HT-29 (cell line): ENCODE measurements around the gene ST6GALNAC3. TPM values are rescaled to one million over a fixed set of nuclear protein-coding genes. Genes with fewer than 3 reads are reported as not detected.

Source experiments
- DNase-seq: peaks from one replicate; pipeline ENCODE4 v3.0.0-alpha.2; 2015; ENCODE audit warnings: low spot score
- total RNA-seq: library from RNA; depleted of rRNA; stranded (reverse); fragments of >200 nt; shearing (Covaris generic); gene quantifications from 2 replicates; pipeline ENCODE4 v1.2.3, GENCODE V29; 2014

The ST6GALNAC3 gene
- total RNA-seq, 1 experiment from 2014 or later = not detected

DNA sequence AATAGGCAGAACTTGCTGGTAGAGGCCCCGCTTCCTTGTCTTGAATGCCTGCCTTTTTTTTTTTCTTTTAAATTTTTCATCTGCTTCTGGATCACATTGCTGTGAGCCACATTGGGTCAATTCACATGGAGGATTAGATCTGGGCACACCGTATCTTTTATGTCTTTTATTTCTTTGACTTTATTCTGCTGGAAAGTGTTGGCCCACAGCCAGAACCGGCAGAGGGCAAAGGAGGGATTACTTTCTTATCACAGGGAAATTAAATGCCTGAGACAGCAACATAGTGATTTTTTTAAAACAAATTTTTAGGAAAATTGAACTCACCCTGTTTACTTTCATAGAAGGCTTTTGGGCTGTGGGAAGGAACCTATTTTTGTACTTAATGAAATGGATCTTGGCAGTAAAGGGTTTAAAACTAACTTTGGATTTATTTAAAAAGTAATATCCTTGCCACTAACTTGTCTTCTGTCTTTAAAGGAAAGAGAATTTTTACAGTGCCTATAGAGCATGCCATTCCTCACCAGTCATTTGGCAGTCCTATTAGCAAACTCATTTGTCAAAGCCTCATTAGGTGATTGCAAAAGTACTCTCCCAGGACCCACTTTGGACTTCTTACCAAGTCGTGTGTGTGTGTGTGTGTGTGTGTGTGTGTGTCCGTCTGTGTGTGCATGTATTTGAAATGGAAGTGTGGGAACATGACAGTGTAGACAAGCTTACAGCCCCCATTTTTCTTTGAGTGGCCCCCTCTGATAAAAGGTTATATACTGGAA is 68.4 kb downstream of the ST6GALNAC3 start:
- DNase-seq = no peak

DNA sequence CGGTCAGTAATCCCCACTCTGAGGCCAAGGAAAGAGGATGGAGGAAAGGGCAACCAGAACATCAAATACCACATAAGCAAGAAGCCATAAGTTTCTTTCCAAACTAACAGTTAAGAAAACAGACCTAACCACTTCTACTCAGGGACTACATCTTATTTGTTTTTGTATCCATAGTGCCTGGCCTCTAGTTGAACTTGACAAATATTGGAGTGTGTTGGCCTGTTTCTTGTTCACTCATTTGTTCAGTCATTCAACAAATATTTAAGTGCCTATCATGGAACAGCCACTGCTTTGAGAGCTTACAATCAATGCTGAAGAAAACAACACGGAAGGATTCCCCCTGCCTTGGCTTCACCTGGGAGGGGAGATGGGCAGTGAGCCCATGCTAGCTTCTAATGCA is 69.7 kb downstream of the ST6GALNAC3 start:
- DNase-seq = no peak

DNA sequence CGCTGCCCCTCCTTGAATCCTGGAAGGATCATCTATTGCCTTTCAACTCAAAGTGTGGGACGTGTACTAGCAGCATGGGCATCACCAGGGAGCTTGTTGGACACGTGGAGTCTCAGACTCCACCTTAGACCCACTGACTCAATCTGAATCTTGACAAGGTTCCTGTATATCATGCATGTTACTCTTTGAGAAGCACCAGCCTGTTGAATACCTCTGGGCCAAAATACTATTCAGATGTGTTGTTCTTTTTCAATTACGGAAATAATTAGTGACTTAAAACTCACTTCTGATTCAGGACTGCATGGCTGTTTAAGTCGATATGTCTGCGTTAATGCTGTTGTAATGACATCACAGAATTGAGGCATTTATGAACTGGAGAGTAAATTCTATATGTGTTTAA is 70.8 kb downstream of the ST6GALNAC3 start:
- DNase-seq = no peak

GRCh38 chr1:76146184-76146583 is 71.6 kb downstream of the ST6GALNAC3 start:
- DNase-seq = no peak

- DNase-seq = no peak
These were observed 73.4 kb downstream of the ST6GALNAC3 start for GRCh38 chr1:76147917-76148316.

DNA sequence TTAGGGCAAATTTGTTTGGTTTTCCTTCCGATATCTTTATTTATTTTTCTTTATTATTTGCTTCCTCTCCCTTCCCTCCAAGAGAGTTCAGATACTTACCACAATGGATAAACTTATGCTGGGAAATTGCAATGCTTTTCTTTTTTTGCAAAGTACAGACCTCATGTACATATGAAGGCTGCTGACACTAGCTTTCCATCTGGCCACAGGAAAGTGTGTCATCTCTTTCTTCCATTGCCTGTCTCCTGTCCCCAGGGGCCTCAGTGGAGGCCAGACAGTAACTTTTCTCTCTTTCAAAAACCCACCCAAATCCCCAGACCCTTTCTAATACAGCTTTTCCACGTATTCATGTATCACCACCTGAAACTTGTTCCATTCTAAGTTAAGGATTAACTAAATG is 73.9 kb downstream of the ST6GALNAC3 start:
- DNase-seq = no peak

- DNase-seq = no peak
These were observed 79.3 kb downstream of the ST6GALNAC3 start for GRCh38 chr1:76153841-76154205.

- peak; percentile 75 for DNase-seq
These were observed 79.8 kb downstream of the ST6GALNAC3 start for GRCh38 chr1:76154206-76154956.

DNA sequence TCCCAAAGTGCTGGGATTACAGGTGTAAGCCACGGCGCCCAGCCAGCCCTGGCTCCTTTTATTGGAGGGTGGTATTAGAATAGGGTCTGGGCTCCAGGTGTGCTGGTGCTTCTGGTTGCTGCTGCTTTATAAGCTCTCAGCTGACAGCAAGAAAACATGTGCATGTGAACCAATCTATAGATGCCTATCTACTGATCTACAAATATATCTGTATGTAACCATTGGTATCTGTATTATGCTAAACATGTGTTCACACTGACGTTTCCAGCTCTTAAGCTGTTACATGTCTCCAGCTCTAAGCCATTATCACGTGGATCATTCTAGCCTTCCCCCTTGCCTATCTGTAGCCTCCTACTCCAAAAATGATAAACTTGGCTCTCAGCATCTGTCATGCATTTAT is 82.4 kb downstream of the ST6GALNAC3 start:
- no peak for DNase-seq

GRCh38 chr1:76158126-76158525 is 83.6 kb downstream of the ST6GALNAC3 start:
- DNase-seq = no peak

DNA sequence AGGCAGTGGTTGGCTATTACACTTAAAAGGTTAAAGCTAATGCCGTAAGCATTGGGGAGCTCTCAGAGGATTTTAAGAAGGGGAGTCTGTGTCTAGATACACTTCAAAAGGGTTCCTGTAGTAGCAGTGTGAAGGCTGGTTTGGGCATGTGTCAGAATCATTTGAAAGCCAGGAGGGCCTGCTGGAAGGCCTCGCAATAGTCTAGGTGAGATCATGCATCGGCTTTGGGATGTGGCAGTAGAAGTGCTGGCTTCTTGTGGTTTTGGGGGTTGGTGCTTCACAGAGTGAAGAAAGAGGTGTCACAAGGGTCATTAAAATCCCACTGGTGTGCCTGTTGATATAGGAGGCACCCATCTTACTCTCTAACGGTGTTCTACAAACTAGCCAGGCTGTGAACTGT is 85.7 kb downstream of the ST6GALNAC3 start:
- no peak for DNase-seq

DNA sequence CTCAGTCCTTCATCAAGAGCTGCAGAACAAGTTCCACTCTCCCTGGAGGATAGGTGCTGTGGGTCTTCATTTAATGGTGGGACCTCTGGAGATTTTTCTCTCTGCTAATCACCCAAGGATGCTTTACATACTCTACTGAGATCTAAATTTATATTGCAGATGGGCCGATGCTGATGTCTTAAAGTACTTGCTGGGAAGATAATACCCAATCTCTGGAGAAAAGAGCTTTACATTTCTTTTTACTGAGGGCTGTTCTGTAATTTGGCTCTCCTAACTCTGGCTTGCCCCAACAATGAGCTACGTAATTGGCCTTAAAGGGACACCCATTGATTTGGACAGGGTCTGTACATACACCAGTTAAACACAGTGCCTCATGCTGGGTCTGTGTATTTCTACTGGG is 86.9 kb downstream of the ST6GALNAC3 start:
- no peak for DNase-seq

DNA sequence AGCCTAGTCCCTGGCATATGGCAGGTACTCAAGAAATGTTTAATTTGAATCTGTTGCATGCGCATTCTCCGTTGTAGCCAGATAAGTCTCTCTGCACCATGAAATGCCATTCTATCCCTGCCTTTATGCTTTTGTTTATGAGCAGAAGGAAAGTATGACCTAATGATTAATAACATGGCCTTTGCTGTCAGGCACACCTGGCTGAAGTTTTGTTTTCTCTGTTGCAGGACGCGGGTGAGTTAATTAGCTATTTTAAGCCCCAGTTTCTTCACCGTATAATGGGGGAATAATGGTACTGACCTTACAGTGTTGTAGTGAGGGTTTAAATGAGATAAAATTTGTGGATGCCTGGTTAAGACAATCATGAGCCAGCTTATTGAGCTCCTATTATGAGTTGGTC is 87.7 kb downstream of the ST6GALNAC3 start:
- DNase-seq = no peak

DNA sequence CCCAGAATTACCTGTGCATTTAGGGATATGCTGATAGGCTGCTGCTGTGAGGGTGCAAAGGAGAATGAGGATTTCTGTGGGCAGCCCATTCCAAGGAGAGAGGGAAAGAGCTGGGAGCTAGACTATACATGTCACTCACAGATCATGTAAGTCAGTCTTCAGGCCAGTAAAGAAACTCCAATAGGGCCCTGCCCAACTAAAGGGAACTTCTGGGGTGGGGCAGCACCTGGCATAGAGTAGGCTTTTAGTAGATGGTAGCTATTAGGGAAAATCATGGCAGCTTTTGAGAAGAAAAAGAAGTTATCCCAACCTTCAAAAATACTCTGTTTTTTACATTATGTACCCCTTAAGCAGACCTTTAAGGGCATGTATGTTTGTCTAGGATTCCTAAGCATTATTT is 89.6 kb downstream of the ST6GALNAC3 start:
- DNase-seq = no peak

- DNase-seq = no peak
These were observed 95.5 kb downstream of the ST6GALNAC3 start for GRCh38 chr1:76170084-76170483.

DNA sequence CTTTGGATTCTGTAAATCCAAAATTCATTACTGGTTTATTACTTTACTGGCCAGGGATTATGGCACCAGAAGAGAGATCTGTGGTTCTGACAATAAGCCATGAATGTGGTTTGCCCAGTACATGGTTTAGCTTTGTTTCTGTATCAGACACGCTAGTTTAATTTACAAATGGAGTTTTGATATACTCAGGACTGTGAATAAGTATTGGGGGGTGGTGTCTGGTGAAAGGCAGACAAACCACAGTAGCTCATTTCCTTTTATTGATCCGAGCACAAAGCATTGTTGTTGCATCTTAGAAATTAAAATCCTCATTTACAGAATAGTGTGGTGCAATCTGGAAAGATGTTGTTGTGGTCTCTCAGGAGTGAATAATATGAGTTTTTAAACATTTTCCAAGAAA is 96.0 kb downstream of the ST6GALNAC3 start:
- DNase-seq = no peak

- DNase-seq = no peak
These were observed 101.5 kb downstream of the ST6GALNAC3 start for GRCh38 chr1:76176000-76176399.

- DNase-seq = no peak
These were observed 103.1 kb downstream of the ST6GALNAC3 start for GRCh38 chr1:76177615-76178014.

DNA sequence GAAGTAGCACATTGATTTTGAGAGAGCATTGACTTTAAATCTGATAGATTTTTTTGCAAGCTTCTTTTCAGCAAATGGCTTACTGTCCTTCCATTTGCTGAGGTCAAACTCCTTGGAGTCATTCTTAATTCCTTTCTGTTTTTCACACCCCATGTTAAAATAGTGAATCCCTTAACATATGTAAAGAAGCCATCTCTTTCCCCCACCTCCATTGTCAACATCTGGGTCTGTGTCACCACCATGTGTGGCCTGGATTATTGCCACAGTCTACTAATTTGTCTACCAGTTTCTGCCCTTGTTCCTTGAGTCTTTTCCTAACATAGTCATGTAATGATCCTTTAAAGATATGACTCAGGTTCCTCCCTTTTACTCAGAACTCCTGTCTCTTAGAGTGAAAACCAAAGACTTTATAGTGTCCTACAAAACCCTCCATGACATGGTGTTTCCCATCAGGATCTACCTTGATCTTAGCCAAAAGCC is 104.7 kb downstream of the ST6GALNAC3 start:
- no peak for DNase-seq

DNA sequence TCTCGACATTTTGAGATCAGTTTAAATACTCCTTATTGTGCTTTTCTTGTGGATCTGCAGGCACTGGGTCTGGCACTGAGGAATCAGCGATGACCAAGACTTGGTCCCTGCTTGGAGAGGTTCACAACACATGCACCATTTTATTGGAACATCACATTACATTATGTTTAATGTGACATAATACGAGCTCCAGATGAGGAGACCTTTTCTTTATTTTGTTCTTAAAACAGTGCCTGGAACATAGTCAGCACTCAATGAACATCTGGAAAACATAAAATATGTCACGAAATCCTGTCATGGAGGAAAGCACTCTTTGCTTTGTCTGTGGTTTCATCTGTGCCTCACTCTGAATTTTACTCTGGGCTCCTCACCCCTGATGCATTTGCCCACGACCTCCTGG is 110.7 kb downstream of the ST6GALNAC3 start:
- no peak for DNase-seq

DNA sequence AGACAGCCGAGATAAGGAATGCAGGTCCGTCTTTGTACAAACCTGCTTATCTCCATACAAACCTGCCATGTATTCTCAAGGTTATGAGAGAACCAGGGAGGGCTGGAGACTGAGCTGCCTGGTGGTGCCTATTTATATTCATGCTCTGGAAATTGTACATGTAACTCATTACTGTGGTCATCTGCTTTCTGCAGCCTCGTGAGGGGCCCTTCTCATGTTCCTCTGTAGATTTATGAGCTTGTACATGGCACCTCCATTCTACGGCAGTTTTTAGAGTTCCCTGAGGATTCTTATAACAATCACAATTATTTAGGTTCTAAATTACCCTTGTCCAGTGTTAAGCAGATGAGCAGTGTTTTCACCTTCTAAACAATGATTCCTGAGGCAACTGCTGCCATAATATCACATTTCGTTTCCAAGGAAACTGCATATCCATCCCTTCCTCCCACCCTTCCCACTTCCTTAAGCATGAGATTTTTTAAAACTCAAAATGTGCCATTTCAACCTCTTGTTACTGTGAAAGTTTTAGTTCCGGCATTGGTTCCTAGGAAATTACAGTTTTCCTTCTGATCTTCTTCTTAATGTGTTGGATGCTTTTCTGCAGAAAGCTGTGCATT is 112.1 kb downstream of the ST6GALNAC3 start:
- no peak for DNase-seq

DNA sequence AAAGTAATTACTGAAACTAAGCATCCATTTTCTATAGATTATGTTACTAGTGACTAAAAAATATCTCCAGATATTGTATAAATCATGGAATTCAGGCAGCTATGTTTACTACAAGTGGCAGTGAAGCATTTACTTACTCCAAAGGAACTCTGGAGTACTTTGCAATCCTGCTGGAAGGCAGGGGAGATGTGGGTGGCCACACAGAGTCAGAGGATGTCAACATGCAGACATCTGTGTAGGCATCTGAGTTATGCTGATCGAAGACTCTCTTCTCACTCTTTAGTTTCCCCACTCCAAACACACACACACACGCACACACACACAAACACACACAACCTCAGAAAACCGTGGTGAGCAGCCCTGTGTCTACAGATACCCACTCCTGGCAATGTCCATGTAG is 112.9 kb downstream of the ST6GALNAC3 start:
- DNase-seq = no peak

DNA sequence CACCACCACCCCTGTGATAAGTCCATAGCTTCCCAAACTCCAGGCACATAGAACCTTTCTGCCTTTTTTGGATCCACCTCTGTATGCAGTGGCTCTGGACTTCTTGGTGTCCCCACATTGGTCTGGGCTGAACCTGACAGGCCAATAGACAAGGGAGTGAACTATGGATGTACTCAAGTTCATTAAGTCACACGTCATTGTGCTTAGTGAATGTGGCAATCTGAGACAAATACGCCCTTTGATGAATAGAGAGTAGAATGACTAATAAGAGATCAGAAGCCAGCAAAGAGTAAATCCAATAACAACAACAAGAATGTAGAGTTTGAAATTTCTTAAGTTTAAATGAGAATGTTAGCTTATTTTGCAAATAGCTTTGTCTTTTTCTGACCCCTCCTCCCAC is 114.8 kb downstream of the ST6GALNAC3 start:
- no peak for DNase-seq
